GM18520 (cell line): ENCODE measurements around the gene OR52L1.
"Not testable (repeated sequence)": the region's sequence is repeated elsewhere in the genome, so short reads cannot be mapped to it uniquely, and the experiment has no call there.

ENCODE experiments used
- ATAC-seq: cut with Tn5 transposase; IDR thresholded peaks from one replicate; pipeline ENCODE4 v1.9.1; 2021; ENCODE audit not compliant: unreplicated experiment

Gene OR52L1

GRCh38 chr11:5986885-5987284 lies at the start of gene OR52L1:
Gene OR52L1, minus strand, starts transcription at chr11:5986985. Its CDS starts 55 bp downstream, at chr11:5986930.
- ATAC-seq: no peak

- no peak for ATAC-seq
These were observed 44.1 kb upstream of the OR52L1 start, which contains the start of gene OR56A1 for GRCh38 chr11:6030708-6031405. Gene OR56A1, minus strand, starts transcription at chr11:6030758. Its CDS starts 3,066 bp downstream, at chr11:6027692.

DNA sequence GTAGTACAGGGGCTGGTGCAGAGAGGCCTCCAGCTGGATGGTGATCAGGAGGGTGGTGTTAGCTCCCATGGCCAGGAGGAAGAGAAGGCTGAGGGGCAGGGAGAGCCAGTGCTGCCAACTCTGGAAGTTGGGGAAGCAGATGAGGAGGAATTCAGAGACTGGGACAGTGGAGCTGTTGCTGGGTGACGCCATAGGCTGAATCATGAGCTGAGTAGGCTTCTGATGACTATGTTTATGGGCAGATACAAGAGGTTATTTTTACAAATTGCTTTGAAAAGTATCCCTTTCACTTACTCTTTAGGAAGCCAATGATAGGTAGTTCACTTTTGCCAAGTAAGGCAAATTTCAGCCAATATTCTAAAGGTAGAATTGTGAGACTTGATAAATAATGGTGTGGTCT lies 40.7 kb upstream of the OR52L1 start:
- ATAC-seq: no peak

DNA sequence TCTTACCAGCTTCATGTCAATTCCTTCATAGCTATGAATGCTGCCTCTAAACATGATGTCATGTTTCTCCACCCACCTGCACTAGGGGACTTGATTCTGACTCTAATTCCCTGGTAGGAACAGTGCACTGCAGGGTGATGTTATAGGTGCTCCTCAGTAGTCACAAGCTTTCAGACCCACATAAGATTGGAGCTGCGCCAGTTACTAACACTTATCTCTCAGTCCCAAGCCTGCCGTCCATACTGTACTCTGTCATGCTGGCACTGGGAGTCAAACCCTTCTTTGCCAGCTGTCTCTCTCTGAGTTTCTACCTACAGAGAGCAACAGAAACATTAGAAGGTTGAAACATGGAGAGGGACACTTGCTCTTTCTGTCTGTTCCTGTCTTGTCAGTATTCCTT lies 38.3 kb upstream of the OR52L1 start:
- ATAC-seq: no peak

GRCh38 chr11:6022956-6023355 lies 36.2 kb upstream of the OR52L1 start:
- no peak for ATAC-seq

- ATAC-seq: no peak
These were observed 26.3 kb upstream of the OR52L1 start for GRCh38 chr11:6013042-6013441.

DNA sequence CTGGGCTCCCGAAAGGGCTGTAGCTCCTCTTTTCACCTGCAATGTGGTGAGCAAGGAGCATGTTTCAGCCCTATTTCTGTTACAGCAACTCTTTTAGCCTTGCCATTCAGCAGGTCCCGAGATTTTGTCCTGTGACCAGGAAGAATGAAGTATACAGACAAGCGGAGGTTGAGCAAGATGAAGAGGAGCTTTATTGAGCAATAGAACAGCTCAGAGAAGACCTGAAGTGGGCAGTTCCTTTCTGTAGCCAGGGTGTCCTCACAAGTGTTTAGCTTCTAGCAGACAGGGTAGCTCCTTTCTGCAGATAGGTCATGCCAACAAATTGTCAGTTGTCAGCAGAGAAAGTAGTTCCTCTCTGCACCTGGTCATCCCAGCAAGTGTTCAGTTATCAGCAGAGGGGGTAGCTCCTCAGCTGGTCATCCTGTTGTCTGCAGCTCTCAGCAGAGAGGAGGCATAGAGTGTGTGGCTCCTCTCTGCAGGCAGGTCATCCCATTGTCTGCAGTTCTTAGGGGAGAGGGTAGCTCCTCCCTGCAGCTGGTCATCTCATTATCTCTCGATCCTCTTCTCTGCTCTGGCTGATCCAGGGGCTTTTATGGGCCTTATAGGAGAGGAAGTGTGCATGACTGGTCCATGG lies 25.4 kb upstream of the OR52L1 start:
- no peak for ATAC-seq

DNA sequence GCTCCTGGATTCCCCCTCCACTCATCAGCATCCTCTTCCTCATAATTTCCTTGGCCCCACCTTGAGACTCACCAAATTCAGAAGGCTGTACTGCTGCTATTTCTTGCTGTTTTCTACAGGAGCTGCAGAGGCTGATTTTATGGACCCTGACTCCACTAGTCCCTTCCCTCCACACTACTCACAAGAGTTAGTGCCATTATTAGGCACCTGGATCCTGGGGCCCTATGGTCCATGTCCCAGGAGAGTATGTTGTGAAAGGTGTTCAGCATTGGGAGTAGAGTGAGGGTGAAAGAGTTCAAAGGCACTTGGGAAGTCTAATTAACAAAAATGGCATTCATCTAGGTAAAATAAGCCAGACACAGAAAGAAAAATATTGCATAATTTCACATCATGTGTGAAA lies 20.1 kb upstream of the OR52L1 start, which contains the start of gene OR56A4:
TSS of gene OR56A4 (minus strand) at position 101 of the 400 bp plus-strand sequence. CDS start 3,954 bp downstream, outside the sequence.
- no peak for ATAC-seq

GRCh38 chr11:6006395-6006794 lies 19.6 kb upstream of the OR52L1 start:
- ATAC-seq: no peak

DNA sequence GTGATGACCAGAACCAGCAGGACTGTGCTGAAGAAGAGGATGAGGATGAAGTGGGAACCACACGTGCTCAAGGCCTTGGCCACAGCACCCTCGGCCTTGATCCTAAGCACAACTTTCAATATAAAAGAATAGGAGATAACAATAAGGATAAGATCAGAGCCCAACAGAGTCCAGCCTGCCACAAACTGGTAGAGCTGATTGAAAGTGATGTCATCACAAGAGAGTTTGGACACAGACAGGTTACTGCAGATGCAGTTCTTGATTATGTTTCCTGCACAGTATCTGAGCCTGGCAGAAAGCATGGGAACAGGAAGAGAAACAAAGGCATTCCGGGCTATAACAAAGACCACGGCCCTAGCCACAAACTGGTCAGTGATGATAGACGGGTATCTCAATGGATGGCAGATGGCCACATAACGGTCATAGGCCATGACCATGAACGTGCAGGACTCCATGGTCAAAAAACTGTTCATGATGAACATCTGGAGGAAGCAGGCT lies 15.5 kb upstream of the OR52L1 start:
- no peak for ATAC-seq

DNA sequence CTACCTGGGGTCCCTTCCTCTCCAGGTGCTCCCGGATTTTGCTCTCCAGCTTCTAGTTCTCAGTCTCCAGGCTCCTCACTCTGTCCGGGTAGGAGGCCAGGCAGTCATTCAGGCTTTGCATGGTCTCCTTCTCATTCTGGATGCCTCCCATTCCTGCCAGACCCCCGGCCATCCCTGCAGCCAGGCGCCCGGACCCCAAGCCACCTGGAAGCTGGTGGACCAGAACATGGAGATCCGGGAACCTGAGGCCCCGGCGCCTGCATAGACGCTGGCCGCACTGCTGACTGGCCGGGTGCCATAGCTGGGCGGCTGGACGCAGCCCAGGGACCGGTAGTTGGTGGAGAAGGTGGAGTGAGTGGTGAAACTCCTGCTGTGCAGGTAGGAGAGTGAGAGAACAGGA lies 8.0 kb upstream of the OR52L1 start:
- no peak for ATAC-seq

DNA sequence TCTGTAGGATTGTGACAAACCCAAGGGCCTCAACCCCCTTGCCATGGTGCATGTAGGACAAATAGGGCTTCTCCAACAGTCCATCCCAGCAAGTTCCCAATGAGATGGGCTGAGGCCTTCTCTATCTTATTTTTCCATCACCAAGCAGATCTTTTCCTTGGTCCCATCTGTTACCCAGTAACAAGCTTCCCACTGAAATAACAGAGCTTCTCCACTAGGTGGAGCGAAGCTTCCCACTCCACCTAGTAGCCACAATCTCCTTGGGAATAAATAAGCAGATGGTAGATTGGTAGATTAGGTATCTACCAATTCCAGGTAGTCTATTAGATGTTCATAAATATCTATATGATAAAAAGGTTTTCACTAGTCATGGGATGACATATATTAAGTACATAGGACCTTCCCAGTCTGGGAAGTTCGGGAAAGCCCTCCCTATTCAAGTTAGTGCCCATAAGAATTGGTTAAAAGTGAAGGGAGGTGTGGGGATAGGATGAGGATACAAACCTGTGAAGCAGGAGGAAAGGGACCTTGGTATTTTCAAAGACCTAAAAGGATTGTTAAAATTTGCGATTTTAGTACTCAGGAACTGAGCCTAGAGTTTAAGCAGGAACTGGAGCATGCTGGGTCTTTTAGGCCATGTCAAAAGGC lies 5.9 kb upstream of the OR52L1 start:
- no peak for ATAC-seq

DNA sequence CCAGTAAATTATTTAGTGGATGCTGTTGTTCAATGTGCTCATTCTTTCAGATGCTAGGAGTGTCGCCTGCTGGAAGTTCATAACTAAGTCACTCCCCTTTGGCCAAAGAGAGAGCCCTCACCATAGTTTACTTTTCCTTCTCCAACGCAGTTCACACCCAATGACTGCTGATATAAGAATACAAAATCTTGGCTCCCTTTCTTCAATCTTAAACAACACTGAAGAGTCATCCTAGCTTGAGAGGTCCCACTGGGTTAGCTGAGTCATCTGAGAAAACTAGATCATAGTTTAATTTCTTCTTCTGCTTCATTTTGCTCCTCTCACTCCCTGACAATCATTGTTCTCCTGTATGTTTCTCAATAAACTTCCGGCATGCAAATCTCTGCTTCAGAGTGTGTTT lies 5.4 kb upstream of the OR52L1 start:
- ATAC-seq: no peak

DNA sequence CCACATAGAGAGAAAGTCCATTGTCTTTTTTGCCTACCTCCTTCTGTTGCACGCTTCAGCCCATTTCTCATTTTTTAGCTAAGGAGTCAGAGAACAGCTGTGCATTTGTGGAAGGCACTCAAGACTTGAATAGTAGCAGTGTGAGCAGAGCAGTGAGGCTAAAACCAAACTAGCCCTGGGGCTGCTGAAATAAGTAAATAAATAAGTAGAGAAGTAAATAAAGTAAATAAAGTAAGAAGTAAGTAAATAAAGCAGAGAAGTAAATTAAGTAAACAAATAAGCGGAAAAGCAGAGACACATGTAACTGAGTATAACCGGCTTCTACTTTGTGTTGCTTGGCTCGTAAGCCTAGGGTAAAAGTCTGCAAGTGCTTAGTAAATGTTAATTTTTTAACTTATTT lies 2.4 kb upstream of the OR52L1 start:
- ATAC-seq: no peak

DNA sequence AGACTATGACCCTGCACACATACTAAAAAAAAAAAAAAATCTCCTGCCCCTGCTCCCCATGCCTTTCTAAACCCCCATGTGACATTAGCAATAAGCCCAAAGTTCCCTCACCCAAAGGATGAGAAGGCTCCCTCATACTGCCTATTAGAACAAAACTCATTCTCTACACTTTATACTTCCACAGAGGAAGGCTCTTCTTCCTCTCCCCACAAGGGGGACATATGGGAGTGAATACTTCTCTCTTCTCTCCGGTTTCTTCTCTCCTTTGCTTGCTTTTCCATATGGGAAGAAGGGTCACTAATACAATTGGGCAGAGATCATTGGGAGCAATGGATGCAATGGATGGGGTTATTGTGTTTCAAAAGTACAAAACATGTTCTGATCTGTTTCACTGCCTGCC lies 3.3 kb downstream of the OR52L1 start:
- no peak for ATAC-seq

GRCh38 chr11:5973530-5973929 lies 13.3 kb downstream of the OR52L1 start:
- no peak for ATAC-seq

DNA sequence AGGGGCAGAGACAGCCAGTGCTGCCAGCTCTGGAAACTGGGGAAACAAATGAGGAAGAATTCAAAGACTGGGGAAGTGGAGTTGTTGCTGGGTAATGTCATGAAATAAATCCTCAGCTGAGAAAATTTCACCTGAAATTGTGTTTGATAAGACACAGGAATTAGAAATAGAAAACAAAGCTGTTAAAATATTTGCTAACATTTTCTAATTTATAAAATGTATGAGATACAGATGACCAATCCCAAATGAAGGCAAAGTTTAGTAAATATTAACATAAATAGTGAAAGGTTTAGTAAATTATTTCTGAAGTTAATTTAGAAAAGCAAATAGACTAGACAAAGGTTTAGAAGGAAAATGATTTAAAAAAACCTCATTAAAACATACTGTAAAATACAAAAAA lies 18.4 kb downstream of the OR52L1 start, which contains the start of gene OR56A5:
TSS of gene OR56A5 (minus strand) at position 101 of the 400 bp plus-strand sequence. CDS start at position 101, 0 bp downstream.
- no peak for ATAC-seq

GRCh38 chr11:5967708-5968107 lies 19.1 kb downstream of the OR52L1 start:
- ATAC-seq: no peak

DNA sequence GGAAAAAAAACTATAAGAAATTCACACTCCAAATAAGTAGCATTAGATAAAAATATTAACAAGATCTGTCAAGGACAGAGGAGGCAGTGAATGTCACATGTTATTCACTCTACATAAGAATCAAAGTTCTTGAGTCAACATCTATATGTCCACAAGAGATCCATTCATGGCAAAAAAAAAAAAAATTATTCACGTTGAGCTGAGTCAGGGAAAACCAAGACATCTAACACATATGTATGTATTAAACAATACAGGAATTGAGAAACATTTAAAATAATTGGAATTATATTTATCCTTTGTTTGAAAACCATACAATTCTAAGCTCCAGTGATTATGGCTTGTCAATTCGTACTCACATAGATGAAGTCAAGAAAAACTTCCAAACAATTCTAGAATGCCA lies 19.8 kb downstream of the OR52L1 start:
- ATAC-seq: no peak

DNA sequence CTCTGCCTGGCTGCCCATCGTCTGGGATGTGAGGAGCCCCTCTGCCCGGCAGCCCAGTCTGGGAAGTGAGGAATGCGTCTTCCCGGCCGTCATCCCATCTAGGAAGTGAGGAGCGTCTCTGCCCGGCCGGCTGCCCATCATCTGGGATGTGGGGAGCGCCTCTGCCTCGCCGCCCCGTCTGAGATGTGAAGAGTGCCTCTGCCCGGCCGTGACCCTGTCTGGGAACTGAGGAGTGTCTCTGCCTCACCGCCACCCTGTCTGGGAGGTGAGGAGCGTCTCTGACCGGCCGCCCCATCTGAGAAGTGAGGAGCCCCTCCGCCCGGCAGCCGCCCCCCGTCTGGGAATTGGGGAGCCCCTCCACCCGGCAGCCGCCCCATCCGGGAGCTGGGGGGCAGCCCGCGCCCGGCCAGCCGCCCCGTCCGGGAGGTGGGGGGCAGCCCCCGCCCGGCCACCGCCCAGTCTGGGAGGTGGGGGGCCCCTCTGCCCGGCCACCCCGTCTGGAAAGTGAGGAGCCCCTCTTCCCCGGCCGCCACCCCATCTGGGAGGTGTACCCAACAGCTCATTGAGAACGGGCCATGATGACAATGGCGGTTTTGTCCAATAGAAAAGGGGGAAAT lies 26.0 kb downstream of the OR52L1 start:
- ATAC-seq: not testable (repeated sequence)

DNA sequence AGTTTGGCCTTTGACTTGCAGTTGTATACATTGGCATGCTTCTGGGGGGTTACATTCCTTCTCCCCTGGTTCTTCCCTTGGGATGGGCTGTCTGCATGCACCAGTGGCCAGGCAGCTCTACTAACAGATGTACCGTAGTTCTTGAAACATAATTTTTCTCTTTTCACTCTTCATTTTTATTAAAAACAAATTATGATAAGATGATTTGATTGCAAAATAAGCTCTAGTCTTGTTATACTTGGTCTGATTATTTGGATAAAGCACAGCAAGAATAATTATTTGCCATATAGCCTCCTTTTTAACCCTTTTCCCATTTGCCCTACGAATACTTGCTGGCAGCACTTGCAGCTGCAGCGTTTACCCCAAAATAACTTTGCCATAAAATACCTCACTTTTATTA lies 31.2 kb downstream of the OR52L1 start:
- no peak for ATAC-seq
